ENCODE measurements around the gene IGF1R.

GRCh38 chr15:98614681-98615080 is 33.7 kb upstream of the IGF1R start:
- no peak for TF ChIP-seq CTCF (conservative IDR thresholded peaks at IDR 0.05)
- TF ChIP-seq ZFX (IDR thresholded peaks at IDR 0.05): no peak
